Liver (tissue), 9 donors: ENCODE measurements around the gene KIRREL3. TPM values are rescaled to one million over a fixed set of nuclear protein-coding genes. Genes with fewer than 3 reads are reported as not detected.
"Not testable (repeated sequence)": the region's sequence is repeated elsewhere in the genome, so short reads cannot be mapped to it uniquely, and the experiment has no call there.

ENCODE experiments used
- DNase-seq: peaks from one replicate; pipeline ENCODE4 v3.0.0-alpha.2; 2017; ENCODE audit warnings: low spot score
- H3K27ac ChIP-seq, 2 donors: one replicate each; pipeline ENCODE4 v1.7.0; 2013; ENCODE audit warnings: inconsistent platforms in 2 of 2, low read length in 2 of 2, control low read depth in 1 of 2, low read depth in 1 of 2, mild to moderate bottlenecking in 1 of 2
- H3K27me3 ChIP-seq, 4 donors: one replicate each; pipeline versions ENCODE4 v1.6.1 to v1.7.0; 2013; ENCODE audit warnings: low read length in 3 of 4, inconsistent platforms in 1 of 4, mild to moderate bottlenecking in 1 of 4, moderate library complexity in 1 of 4; ENCODE audit not compliant: control insufficient read depth in 4 of 4, insufficient read depth in 4 of 4
- H3K36me3 ChIP-seq, 4 donors: one replicate each; pipeline versions ENCODE4 v1.6.1 to v1.7.0; 2013; ENCODE audit warnings: low read length in 3 of 4, mild to moderate bottlenecking in 3 of 4, low read depth in 1 of 4, moderate library complexity in 1 of 4; ENCODE audit not compliant: control insufficient read depth in 4 of 4, insufficient read depth in 3 of 4
- H3K4me1 ChIP-seq, 4 donors: one replicate each; pipeline versions ENCODE4 v1.6.1 to v1.7.0; 2013; ENCODE audit warnings: low read length in 3 of 4, mild to moderate bottlenecking in 3 of 4, moderate library complexity in 1 of 4; ENCODE audit not compliant: control insufficient read depth in 4 of 4, insufficient read depth in 4 of 4
- H3K4me3 ChIP-seq, 3 donors: one replicate each; pipeline versions ENCODE4 v1.6.1 to v1.7.0; 2013; ENCODE audit warnings: low read length in 3 of 3, control low read depth in 1 of 3, low read depth in 1 of 3, mild to moderate bottlenecking in 1 of 3
- H3K9ac ChIP-seq, 2 donors: one replicate each; pipeline ENCODE4 v1.7.0; 2013; ENCODE audit warnings: low read length in 2 of 2, mild to moderate bottlenecking in 2 of 2, moderate library complexity in 2 of 2, control low read depth in 1 of 2, low read depth in 1 of 2
- H3K9me3 ChIP-seq, 4 donors: one replicate each; pipeline versions ENCODE4 v1.6.1 to v1.7.0; 2013; ENCODE audit warnings: low read length in 3 of 4; ENCODE audit not compliant: control insufficient read depth in 4 of 4
- FOXA2 ChIP-seq: IDR thresholded peaks from 2 replicates; pipeline ENCODE4 v1.6.1; 2016; ENCODE audit warnings: antibody characterized with exemption
- HNF4A ChIP-seq, 2 donors: conservative IDR thresholded peaks; 2 replicates each; pipeline ENCODE4 v1.6.1; 2016; ENCODE audit warnings: antibody characterized with exemption in 2 of 2, mild to moderate bottlenecking in 2 of 2
- HNF4G ChIP-seq: IDR thresholded peaks from 2 replicates; pipeline ENCODE4 v1.6.1; 2016; ENCODE audit warnings: antibody characterized with exemption
- RXRA ChIP-seq, 2 donors: IDR thresholded peaks; 2 replicates each; pipeline ENCODE4 v1.6.1; 2017 to 2018; ENCODE audit warnings: antibody characterized with exemption in 2 of 2, mild to moderate bottlenecking in 1 of 2
- TAF1 ChIP-seq: conservative IDR thresholded peaks from 2 replicates; pipeline ENCODE4 v1.6.1; 2016; ENCODE audit warnings: antibody characterized with exemption, mild to moderate bottlenecking
- WGBS: extraction: QIAGEN DNeasy Blood & Tissue Kit; methylation state at CpG from one replicate; pipeline ENCODE4 v1.1.7; 2013; 5-methylcytosine and 5-hydroxymethylcytosine counted together
- polyA plus RNA-seq, 2 donors: library from polyadenylated mRNA; stranded (reverse) in 1 of 2; unstranded in 1 of 2; fragments of 200-250 nt in 1 of 2; fragments of >200 nt in 1 of 2; fragmentation: Nextera tagmentation in 1 of 2; extraction: Ambion mirVana in 1 of 2; gene quantifications; one replicate each; pipeline versions ENCODE4 v1.2.1 to v1.2.3, GENCODE V29; 2013 to 2015
- total RNA-seq, 2 donors: library from RNA; depleted of rRNA; stranded (reverse); fragments of >200 nt; gene quantifications; one replicate each; pipeline ENCODE4 v1.2.3, GENCODE V29; 2014
- TF ChIP-seq, protein P1 (sequence below): IDR thresholded peaks from 2 replicates; pipeline ENCODE4 v1.6.1; 2016; ENCODE audit warnings: antibody characterized with exemption
- TF ChIP-seq, protein P2 (sequence below): IDR thresholded peaks from 2 replicates; pipeline ENCODE4 v1.6.1; 2016; ENCODE audit warnings: antibody characterized with exemption, mild to moderate bottlenecking
- TF ChIP-seq, protein P3 (sequence below): IDR thresholded peaks from 2 replicates; pipeline ENCODE4 v1.6.1; 2016; ENCODE audit warnings: antibody characterized with exemption
- TF ChIP-seq, protein P4 (sequence below): IDR thresholded peaks from 2 replicates; pipeline ENCODE4 v1.6.1; 2016; ENCODE audit warnings: antibody characterized with exemption
- TF ChIP-seq, protein P5 (sequence below): fragments of 150-350 bp; IDR thresholded peaks from 2 replicates; pipeline ENCODE4 v1.5.1; 2017; ENCODE audit warnings: improper control_type of control experiment, low read depth, low read length; ENCODE audit not compliant: missing input control
- donor health status: healthy.
- donor health status: healthy.
- donor health status: healthy.
- donor health status: healthy.
- donor health status: healthy.

Gene KIRREL3
- total and polyA plus RNA-seq, 4 donors = 0.03 to 0.29 (median 0.08) TPM; not detected in 1

DNA sequence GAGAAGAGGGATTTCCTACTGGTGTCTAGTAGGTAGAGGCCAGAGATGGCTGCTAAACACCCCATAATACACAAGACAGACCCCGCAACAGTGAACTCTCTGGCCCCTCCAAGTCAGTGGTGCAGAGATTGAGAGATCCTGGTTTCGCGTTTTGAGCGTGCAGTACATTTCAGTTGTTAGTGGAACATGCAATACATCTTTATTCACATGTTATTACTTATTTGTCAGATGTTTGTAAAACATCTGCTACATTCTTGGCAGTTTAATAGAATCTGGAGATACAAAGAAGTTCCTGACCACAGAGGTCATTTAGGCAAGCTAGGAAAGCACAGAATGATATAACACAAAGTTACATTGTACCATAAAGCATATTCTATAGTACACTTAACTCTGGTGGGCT is 603.6 kb downstream of the KIRREL3 start:
- no peak overlapping the region for H3K4me3 ChIP-seq
- TF ChIP-seq, protein P1, sequence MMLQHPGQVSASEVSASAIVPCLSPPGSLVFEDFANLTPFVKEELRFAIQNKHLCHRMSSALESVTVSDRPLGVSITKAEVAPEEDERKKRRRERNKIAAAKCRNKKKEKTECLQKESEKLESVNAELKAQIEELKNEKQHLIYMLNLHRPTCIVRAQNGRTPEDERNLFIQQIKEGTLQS = no peak
- no peak for TF ChIP-seq HNF4A (conservative IDR thresholded peaks at IDR 0.05)
- no peak for TF ChIP-seq RXRA (IDR thresholded peaks at IDR 0.05)
- TF ChIP-seq, protein P2, sequence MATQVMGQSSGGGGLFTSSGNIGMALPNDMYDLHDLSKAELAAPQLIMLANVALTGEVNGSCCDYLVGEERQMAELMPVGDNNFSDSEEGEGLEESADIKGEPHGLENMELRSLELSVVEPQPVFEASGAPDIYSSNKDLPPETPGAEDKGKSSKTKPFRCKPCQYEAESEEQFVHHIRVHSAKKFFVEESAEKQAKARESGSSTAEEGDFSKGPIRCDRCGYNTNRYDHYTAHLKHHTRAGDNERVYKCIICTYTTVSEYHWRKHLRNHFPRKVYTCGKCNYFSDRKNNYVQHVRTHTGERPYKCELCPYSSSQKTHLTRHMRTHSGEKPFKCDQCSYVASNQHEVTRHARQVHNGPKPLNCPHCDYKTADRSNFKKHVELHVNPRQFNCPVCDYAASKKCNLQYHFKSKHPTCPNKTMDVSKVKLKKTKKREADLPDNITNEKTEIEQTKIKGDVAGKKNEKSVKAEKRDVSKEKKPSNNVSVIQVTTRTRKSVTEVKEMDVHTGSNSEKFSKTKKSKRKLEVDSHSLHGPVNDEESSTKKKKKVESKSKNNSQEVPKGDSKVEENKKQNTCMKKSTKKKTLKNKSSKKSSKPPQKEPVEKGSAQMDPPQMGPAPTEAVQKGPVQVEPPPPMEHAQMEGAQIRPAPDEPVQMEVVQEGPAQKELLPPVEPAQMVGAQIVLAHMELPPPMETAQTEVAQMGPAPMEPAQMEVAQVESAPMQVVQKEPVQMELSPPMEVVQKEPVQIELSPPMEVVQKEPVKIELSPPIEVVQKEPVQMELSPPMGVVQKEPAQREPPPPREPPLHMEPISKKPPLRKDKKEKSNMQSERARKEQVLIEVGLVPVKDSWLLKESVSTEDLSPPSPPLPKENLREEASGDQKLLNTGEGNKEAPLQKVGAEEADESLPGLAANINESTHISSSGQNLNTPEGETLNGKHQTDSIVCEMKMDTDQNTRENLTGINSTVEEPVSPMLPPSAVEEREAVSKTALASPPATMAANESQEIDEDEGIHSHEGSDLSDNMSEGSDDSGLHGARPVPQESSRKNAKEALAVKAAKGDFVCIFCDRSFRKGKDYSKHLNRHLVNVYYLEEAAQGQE = no peak
- TF ChIP-seq, protein P3, sequence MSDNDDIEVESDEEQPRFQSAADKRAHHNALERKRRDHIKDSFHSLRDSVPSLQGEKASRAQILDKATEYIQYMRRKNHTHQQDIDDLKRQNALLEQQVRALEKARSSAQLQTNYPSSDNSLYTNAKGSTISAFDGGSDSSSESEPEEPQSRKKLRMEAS = no peak
- TF ChIP-seq, protein P4, sequence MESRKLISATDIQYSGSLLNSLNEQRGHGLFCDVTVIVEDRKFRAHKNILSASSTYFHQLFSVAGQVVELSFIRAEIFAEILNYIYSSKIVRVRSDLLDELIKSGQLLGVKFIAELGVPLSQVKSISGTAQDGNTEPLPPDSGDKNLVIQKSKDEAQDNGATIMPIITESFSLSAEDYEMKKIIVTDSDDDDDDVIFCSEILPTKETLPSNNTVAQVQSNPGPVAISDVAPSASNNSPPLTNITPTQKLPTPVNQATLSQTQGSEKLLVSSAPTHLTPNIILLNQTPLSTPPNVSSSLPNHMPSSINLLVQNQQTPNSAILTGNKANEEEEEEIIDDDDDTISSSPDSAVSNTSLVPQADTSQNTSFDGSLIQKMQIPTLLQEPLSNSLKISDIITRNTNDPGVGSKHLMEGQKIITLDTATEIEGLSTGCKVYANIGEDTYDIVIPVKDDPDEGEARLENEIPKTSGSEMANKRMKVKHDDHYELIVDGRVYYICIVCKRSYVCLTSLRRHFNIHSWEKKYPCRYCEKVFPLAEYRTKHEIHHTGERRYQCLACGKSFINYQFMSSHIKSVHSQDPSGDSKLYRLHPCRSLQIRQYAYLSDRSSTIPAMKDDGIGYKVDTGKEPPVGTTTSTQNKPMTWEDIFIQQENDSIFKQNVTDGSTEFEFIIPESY = no peak
- TF ChIP-seq FOXA2 = no peak
- TF ChIP-seq HNF4G = no peak
- TF ChIP-seq, protein P5, sequence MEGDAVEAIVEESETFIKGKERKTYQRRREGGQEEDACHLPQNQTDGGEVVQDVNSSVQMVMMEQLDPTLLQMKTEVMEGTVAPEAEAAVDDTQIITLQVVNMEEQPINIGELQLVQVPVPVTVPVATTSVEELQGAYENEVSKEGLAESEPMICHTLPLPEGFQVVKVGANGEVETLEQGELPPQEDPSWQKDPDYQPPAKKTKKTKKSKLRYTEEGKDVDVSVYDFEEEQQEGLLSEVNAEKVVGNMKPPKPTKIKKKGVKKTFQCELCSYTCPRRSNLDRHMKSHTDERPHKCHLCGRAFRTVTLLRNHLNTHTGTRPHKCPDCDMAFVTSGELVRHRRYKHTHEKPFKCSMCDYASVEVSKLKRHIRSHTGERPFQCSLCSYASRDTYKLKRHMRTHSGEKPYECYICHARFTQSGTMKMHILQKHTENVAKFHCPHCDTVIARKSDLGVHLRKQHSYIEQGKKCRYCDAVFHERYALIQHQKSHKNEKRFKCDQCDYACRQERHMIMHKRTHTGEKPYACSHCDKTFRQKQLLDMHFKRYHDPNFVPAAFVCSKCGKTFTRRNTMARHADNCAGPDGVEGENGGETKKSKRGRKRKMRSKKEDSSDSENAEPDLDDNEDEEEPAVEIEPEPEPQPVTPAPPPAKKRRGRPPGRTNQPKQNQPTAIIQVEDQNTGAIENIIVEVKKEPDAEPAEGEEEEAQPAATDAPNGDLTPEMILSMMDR = no peak
- no peak for TF ChIP-seq TAF1
- DNase-seq = no peak
- H3K9ac ChIP-seq = no peak overlapping the region
- no peaks in the 10 kb centered on the region for H3K36me3 ChIP-seq
- 96% methylated on average over 4 of the region's 4 CpGs for WGBS
- H3K9me3 ChIP-seq = no peaks in the 10 kb centered on the region
- H3K27me3 ChIP-seq = no peaks in the 10 kb centered on the region
- H3K4me1 ChIP-seq = peaks cover 0 to 1% (median 0%) of the 10 kb centered on the region in 4 donors
- H3K27ac ChIP-seq = no peak overlapping the region

DNA sequence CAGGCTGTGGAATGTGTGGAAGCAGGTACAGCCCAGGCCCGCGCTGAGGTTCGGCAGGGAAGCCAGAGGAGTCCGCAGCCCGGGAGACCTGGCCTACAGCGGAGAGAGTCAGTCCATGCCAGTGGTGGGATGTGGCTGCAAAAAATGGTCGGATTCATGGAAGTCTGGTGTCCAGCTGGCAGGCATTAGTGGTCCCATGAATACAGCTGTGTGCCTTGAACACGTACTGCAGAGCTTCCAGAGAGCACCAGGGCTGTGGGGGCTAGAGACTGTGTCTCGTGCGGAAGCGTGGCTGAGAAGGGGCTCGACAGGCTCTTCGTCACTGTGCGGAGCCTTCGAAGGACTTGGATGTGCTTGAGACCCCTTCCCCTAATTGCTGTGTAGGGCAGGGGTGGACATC is 604.3 kb downstream of the KIRREL3 start:
- 97% methylated on average over 15 of the region's 15 CpGs for WGBS
- not testable (repeated sequence) for H3K36me3 ChIP-seq, H3K4me3 ChIP-seq, H3K9ac ChIP-seq, H3K4me1 ChIP-seq, H3K27ac ChIP-seq, DNase-seq, H3K27me3 ChIP-seq, H3K9me3 ChIP-seq

DNA sequence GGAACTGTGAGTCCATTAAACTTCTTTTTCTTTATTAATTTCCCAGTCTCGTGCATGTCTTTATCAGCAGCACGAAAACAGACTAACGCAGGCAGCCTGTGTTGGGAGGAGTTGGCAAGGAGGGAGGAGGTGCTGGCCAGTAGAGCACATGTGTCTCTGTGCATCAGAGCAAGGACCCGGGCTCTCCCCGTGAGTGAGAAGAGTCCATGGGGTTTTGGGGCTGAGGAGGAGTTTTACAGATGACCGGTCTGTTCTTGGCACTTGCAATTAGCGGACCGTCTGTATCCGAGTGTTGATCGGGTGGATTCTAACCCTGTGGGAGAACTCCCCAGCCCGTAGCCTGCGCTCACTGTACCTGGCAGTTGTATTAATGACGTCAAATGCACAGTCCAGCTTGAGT is 604.8 kb downstream of the KIRREL3 start:
- not testable (repeated sequence) for H3K4me3 ChIP-seq, H3K27me3 ChIP-seq, DNase-seq, H3K9ac ChIP-seq, H3K4me1 ChIP-seq, H3K9me3 ChIP-seq, H3K36me3 ChIP-seq, H3K27ac ChIP-seq
- WGBS = 92% methylated on average over 9 of the region's 13 CpGs

DNA sequence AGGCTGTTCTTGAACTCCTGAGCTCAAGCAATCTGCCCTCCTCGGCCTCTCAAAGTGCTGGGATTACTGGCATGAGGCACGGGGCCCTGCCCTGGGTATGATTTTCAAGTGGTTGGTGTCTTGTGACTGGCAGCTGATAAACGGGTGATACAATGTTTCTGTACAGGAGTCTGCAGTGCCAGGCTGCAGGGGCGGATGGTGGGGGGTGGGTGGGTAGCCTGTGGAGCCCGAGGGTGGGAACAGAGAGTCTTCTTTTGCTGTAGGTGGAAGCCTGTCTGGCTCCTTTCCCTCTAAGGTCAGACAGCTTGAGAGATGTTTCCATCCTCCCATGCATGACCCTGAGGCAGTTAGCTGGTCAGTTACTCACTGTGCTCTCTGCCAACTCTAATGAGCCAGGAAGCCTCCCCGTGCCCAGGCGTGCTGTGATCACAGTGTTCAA is 605.9 kb downstream of the KIRREL3 start:
- H3K9ac ChIP-seq, H3K4me3 ChIP-seq, DNase-seq, H3K27me3 ChIP-seq, H3K9me3 ChIP-seq, H3K4me1 ChIP-seq, H3K27ac ChIP-seq, H3K36me3 ChIP-seq: not testable (repeated sequence)
- WGBS = 86% methylated on average over 6 of the region's 7 CpGs
